Lower leg skin (tissue), 3 donors: ENCODE measurements around the gene GPNMB.

ENCODE experiments used
- CTCF ChIP-seq, 3 donors: fragments of 450-650 bp; IDR thresholded peaks; one replicate each; pipeline ENCODE4 v1.5.1; 2016; ENCODE audit warnings: antibody characterized with exemption in 3 of 3, mild to moderate bottlenecking in 3 of 3, moderate library complexity in 2 of 3
- POLR2A ChIP-seq, 2 donors: fragments of 450-650 bp; IDR thresholded peaks; one replicate each; pipeline ENCODE4 v1.6.1; 2016 to 2017; ENCODE audit warnings: antibody characterized with exemption in 2 of 2, mild to moderate bottlenecking in 1 of 2, moderate library complexity in 1 of 2

- no peak for TF ChIP-seq CTCF (IDR thresholded peaks at IDR 0.05)
- TF ChIP-seq POLR2A (IDR thresholded peaks at IDR 0.05), result no peak
Observed at GRCh38 chr7:23295401-23295697, 48.8 kb downstream of the GPNMB start.
